WTC11 (cell line): ENCODE results near the gene LCLAT1. TPM values are rescaled to one million over a fixed set of nuclear protein-coding genes. Genes with fewer than 3 reads are reported as not detected.

Source experiments
- ATAC-seq: fragments of 200-7000 bp; cut with Tn5 transposase; 2 replicates; pipeline ENCODE4 v1.10.0; 2021; ENCODE audit warnings: mild to moderate bottlenecking, moderate library complexity
- CTCF ChIA-PET: fragments of 300-600 bp; sonication (Branson Sonifier 250); formaldehyde crosslinking; loops from one replicate; lab custom pipeline; 2021; ENCODE audit warnings: antibody characterized with exemption; lab: Charles Lee
- POLR2A ChIA-PET: fragments of 350-600 bp; sonication (Branson Sonifier 250); formaldehyde crosslinking; loops from one replicate; lab custom pipeline; 2021; ENCODE audit warnings: antibody characterized with exemption; lab: Charles Lee
- DNase-seq: peaks from one replicate; pipeline ENCODE4 v3.0.0; 2021; ENCODE audit warnings: low spot score
- H3K27ac Mint-ChIP-seq: 2 replicates; pipeline ENCODE4 v1.8.0; 2021; ENCODE audit warnings: mixed read lengths
- H3K27me3 Mint-ChIP-seq: 2 replicates; pipeline ENCODE4 v1.8.0; 2021; ENCODE audit warnings: low read depth, mild to moderate bottlenecking, moderate library complexity, mixed read lengths
- H3K36me3 Mint-ChIP-seq: 2 replicates; pipeline ENCODE4 v1.8.0; 2021; ENCODE audit warnings: mixed read lengths
- H3K4me1 Mint-ChIP-seq: 2 replicates; pipeline ENCODE4 v1.8.0; 2022; ENCODE audit warnings: mixed read lengths
- H3K4me3 Mint-ChIP-seq: 2 replicates; pipeline ENCODE4 v1.8.0; 2021; ENCODE audit warnings: mild to moderate bottlenecking, moderate library complexity, mixed read lengths
- H3K9me3 Mint-ChIP-seq: 2 replicates; pipeline ENCODE4 v1.8.0; 2021; ENCODE audit warnings: mixed read lengths
- AFF4 ChIP-seq: sonication (generic); formaldehyde crosslinking; IDR thresholded peaks from 2 replicates; pipeline ENCODE4 v1.8.1; 2023; ENCODE audit warnings: mild to moderate bottlenecking, missing genetic modification reagents, borderline replicate concordance
- ATF6 ChIP-seq: sonication (generic); formaldehyde crosslinking; IDR thresholded peaks from 2 replicates; pipeline ENCODE4 v1.8.1; 2023; ENCODE audit warnings: mild to moderate bottlenecking, missing genetic modification reagents
- CREB1 ChIP-seq: sonication (generic); formaldehyde crosslinking; IDR thresholded peaks from 2 replicates; pipeline ENCODE4 v1.8.0; 2023; ENCODE audit warnings: mild to moderate bottlenecking, missing genetic modification reagents
- E2F5 ChIP-seq: sonication (generic); formaldehyde crosslinking; IDR thresholded peaks from 2 replicates; pipeline ENCODE4 v1.8.1; 2022; ENCODE audit warnings: mild to moderate bottlenecking, moderate library complexity, missing genetic modification reagents
- ELF4 ChIP-seq: sonication (generic); formaldehyde crosslinking; IDR thresholded peaks from 2 replicates; pipeline ENCODE4 v1.8.1; 2022; ENCODE audit warnings: low read depth, mild to moderate bottlenecking, moderate library complexity, missing genetic modification reagents
- ETV6 ChIP-seq: sonication (generic); formaldehyde crosslinking; IDR thresholded peaks from 2 replicates; pipeline ENCODE4 v1.8.1; 2022; ENCODE audit warnings: mild to moderate bottlenecking, missing genetic modification reagents
- FOXJ3 ChIP-seq: sonication (generic); formaldehyde crosslinking; IDR thresholded peaks from 2 replicates; pipeline ENCODE4 v1.9.0; 2021; ENCODE audit warnings: missing genetic modification reagents, mild to moderate bottlenecking, borderline replicate concordance
- HMGXB4 ChIP-seq: sonication (generic); formaldehyde crosslinking; IDR thresholded peaks from 2 replicates; pipeline ENCODE4 v1.8.1; 2023; ENCODE audit warnings: mild to moderate bottlenecking, moderate library complexity, missing genetic modification reagents
- NFATC4 ChIP-seq: fragments of 250-450 bp; sonication (Bioruptor Pico); IDR thresholded peaks from 2 replicates; pipeline ENCODE4 v1.9.0; 2021; ENCODE audit warnings: mild to moderate bottlenecking
- SMAD4 ChIP-seq: sonication (generic); formaldehyde crosslinking; IDR thresholded peaks from 2 replicates; pipeline ENCODE4 v1.8.0; 2022; ENCODE audit warnings: mild to moderate bottlenecking, missing genetic modification reagents
- TCF7 ChIP-seq: sonication (generic); formaldehyde crosslinking; IDR thresholded peaks from 2 replicates; pipeline ENCODE4 v1.8.0; 2022; ENCODE audit warnings: mild to moderate bottlenecking, low read depth, missing genetic modification reagents, moderate library complexity
- TP53 ChIP-seq: sonication (generic); formaldehyde crosslinking; IDR thresholded peaks from 2 replicates; pipeline ENCODE4 v1.8.1; 2023; ENCODE audit warnings: mild to moderate bottlenecking, missing genetic modification reagents
- ZBTB21 ChIP-seq: sonication (generic); formaldehyde crosslinking; IDR thresholded peaks from 2 replicates; pipeline ENCODE4 v1.8.1; 2023; ENCODE audit warnings: mild to moderate bottlenecking, missing genetic modification reagents, borderline replicate concordance
- ZBTB43 ChIP-seq: sonication (generic); formaldehyde crosslinking; IDR thresholded peaks from 2 replicates; pipeline ENCODE4 v1.8.1; 2023; ENCODE audit warnings: mild to moderate bottlenecking, missing genetic modification reagents
- ZNF138 ChIP-seq: sonication (generic); formaldehyde crosslinking; conservative IDR thresholded peaks from 2 replicates; pipeline ENCODE4 v1.8.1; 2022; ENCODE audit warnings: mild to moderate bottlenecking, moderate library complexity, missing genetic modification reagents
- ZNF219 ChIP-seq: sonication (generic); formaldehyde crosslinking; IDR thresholded peaks from 2 replicates; pipeline ENCODE4 v1.8.0; 2023; ENCODE audit warnings: missing genetic modification reagents, mild to moderate bottlenecking, borderline replicate concordance
- ZNF263 ChIP-seq: sonication (generic); formaldehyde crosslinking; IDR thresholded peaks from 2 replicates; pipeline ENCODE4 v1.8.1; 2022; ENCODE audit warnings: low read depth, mild to moderate bottlenecking, moderate library complexity, missing genetic modification reagents
- ZNF396 ChIP-seq: fragments of 250-450 bp; sonication (Bioruptor Pico); IDR thresholded peaks from 2 replicates; pipeline ENCODE4 v1.8.0; 2021; ENCODE audit warnings: mild to moderate bottlenecking, moderate library complexity, borderline replicate concordance
- ZNF423 ChIP-seq: fragments of 250-450 bp; sonication (Bioruptor Pico); IDR thresholded peaks from 2 replicates; pipeline ENCODE4 v2.1.2; 2022; ENCODE audit warnings: mild to moderate bottlenecking, moderate library complexity
- total RNA-seq: library from RNA; stranded (reverse); gene quantifications from 3 replicates; pipeline ENCODE4 v1.2.3, GENCODE V29; 2021

LCLAT1 gene
- total RNA-seq, 1 experiment from 2014 or later: 22.3 TPM

GRCh38 chr2:30530346-30530745 is 83.3 kb downstream of the LCLAT1 start (continued):
- TF ChIP-seq ATF6 (CRISPR knock-in tag): no peak
- TF ChIP-seq ZBTB43 (CRISPR knock-in tag): no peak
- TF ChIP-seq ZBTB21 (CRISPR knock-in tag): no peak
- no peak for TF ChIP-seq FOXJ3 (CRISPR knock-in tag)
- no peak for TF ChIP-seq E2F5 (CRISPR knock-in tag)
- no peak for TF ChIP-seq ETV6 (CRISPR knock-in tag)

GRCh38 chr2:30541680-30542079 is 94.6 kb downstream of the LCLAT1 start:
- Mint-ChIP-seq H3K4me1 (0 out of 2 replicates have a peak, but pooled peaks cover 2% of the 10 kb centered on the region), H3K9me3 (peaks cover 3% of the 10 kb centered on the region), H3K27me3 (no peaks in the 10 kb centered on the region), H3K36me3 (peaks cover 7% of the 10 kb centered on the region), H3K27ac (no peak overlapping the region), H3K4me3 (no peak overlapping the region)
- DNase-seq (no peak), ATAC-seq (no peak)
- POLR2A ChIA-PET: no interaction called here
- CTCF ChIA-PET: no interaction called here
- TF ChIP-seq ZNF219 (CRISPR knock-in tag) (no peak), ZNF396 (CRISPR knock-in tag) (no peak), TCF7 (CRISPR knock-in tag) (no peak), ELF4 (CRISPR knock-in tag) (no peak), ZNF423 (CRISPR knock-in tag) (no peak), TP53 (CRISPR knock-in tag) (no peak), ZNF138 (CRISPR knock-in tag) (no peak), HMGXB4 (CRISPR knock-in tag) (no peak), ZNF263 (no peak), CREB1 (CRISPR knock-in tag) (no peak), NFATC4 (CRISPR knock-in tag) (no peak), SMAD4 (no peak), AFF4 (CRISPR knock-in tag) (no peak)
